Keratinocyte (primary cell): ENCODE results near the gene S100A12. TPM values are rescaled to one million over a fixed set of nuclear protein-coding genes. Genes with fewer than 3 reads are reported as not detected.

ENCODE experiments used
- DNase-seq: peaks from one replicate; pipeline ENCODE4 v3.0.0-alpha.2; 2011; ENCODE audit warnings: low read depth, missing footprints, low spot score
- FAIRE-seq: peaks from 2 replicates; lab custom pipeline; 2011; peaks lifted over from hg19 to GRCh38; lab: Jason Lieb, UNC
- H2AFZ ChIP-seq: 2 replicates; pipeline ENCODE4 v1.6.0; 2012; ENCODE audit warnings: low read length, control low read depth, inconsistent platforms; ENCODE audit not compliant: control insufficient read depth
- H3K27ac ChIP-seq: 2 replicates; pipeline ENCODE4 v1.5.1; 2011; ENCODE audit warnings: low read length; ENCODE audit not compliant: control insufficient read depth, insufficient read depth
- H3K27me3 ChIP-seq: 3 replicates; pipeline ENCODE4 v1.6.0; 2011; ENCODE audit warnings: low read length; ENCODE audit not compliant: control insufficient read depth, insufficient read depth; ENCODE audit errors: extremely low read depth
- H3K36me3 ChIP-seq, 2 experiments: 2 replicates in 1 of 2; 3 replicates in 1 of 2; pipeline ENCODE4 v1.5.1; 2011; ENCODE audit warnings: low read length in 2 of 2, mild to moderate bottlenecking in 1 of 2; ENCODE audit not compliant: control insufficient read depth in 2 of 2, insufficient read depth in 2 of 2; ENCODE audit errors: extremely low read depth in 1 of 2
- H3K4me1 ChIP-seq: 3 replicates; pipeline ENCODE4 v1.5.1; 2011; ENCODE audit warnings: low read length; ENCODE audit not compliant: control insufficient read depth, insufficient read depth; ENCODE audit errors: extremely low read depth
- H3K4me2 ChIP-seq: 3 replicates; pipeline ENCODE4 v1.6.0; 2011; ENCODE audit warnings: low read depth, low read length; ENCODE audit not compliant: control insufficient read depth, insufficient read depth; ENCODE audit errors: extremely low read depth
- H3K4me3 ChIP-seq, 3 experiments: fragments of 200-600 bp in 1 of 3; sonication (generic) in 1 of 3; 2 replicates in 2 of 3; 3 replicates in 1 of 3; pipeline ENCODE4 v1.5.1; 2011 to 2016; ENCODE audit warnings: low read length in 3 of 3, mild to moderate bottlenecking in 3 of 3, control low read depth in 2 of 3, inconsistent platforms in 1 of 3, low read depth in 1 of 3, mixed read lengths in 1 of 3, mixed run types in 1 of 3, moderate library complexity in 1 of 3; ENCODE audit not compliant: control insufficient read depth in 2 of 3, insufficient read depth in 2 of 3; ENCODE audit errors: extremely low read depth in 1 of 3
- H3K79me2 ChIP-seq: 2 replicates; pipeline ENCODE4 v1.6.0; 2012; ENCODE audit warnings: low read length; ENCODE audit not compliant: control insufficient read depth, insufficient read depth
- H3K9ac ChIP-seq: 3 replicates; pipeline ENCODE4 v1.6.0; 2011; ENCODE audit warnings: low read length; ENCODE audit not compliant: control insufficient read depth, insufficient read depth; ENCODE audit errors: extremely low read depth
- H3K9me1 ChIP-seq: 3 replicates; pipeline ENCODE4 v1.6.0; 2011; ENCODE audit warnings: low read length; ENCODE audit not compliant: control insufficient read depth, insufficient read depth; ENCODE audit errors: extremely low read depth
- H3K9me3 ChIP-seq: 2 replicates; pipeline ENCODE4 v1.5.1; 2012; ENCODE audit warnings: low read depth, low read length; ENCODE audit not compliant: control insufficient read depth
- H4K20me1 ChIP-seq: 3 replicates; pipeline ENCODE4 v1.6.0; 2011; ENCODE audit warnings: low read length; ENCODE audit not compliant: control insufficient read depth, insufficient read depth; ENCODE audit errors: extremely low read depth
- CTCF ChIP-seq, 3 experiments: IDR thresholded peaks in 1 of 3; conservative IDR thresholded peaks in 1 of 3; optimal IDR thresholded peaks in 1 of 3; 2 replicates in 2 of 3; 3 replicates in 1 of 3; pipeline versions ENCODE3 to v1.5.1; 2011; ENCODE audit warnings: low read length in 3 of 3, mild to moderate bottlenecking in 3 of 3, moderate library complexity in 2 of 3, control low read depth in 1 of 3, inconsistent platforms in 1 of 3; ENCODE audit not compliant: insufficient read depth in 2 of 3; ENCODE audit errors: extremely low read depth in 1 of 3
- EZH2 ChIP-seq: IDR thresholded peaks from one replicate; pipeline ENCODE4 v1.6.1; 2012; ENCODE audit warnings: inconsistent platforms, mild to moderate bottlenecking, low read length, moderate library complexity
- dilution Hi-C: fragments of 300-500 bp; cut with MboI; formaldehyde crosslinking; loops from one replicate; pipeline ENCODE4 v1.7.0; 2020; ENCODE audit warnings: low sequenced_read_pairs; ENCODE audit not compliant: extremely low pct_ligation_motif_present
- polyA plus RNA-seq, 5 experiments: library from polyadenylated mRNA; depleted of rRNA in 3 of 5; stranded (reverse) in 3 of 5; stranded (forward) in 1 of 5; unstranded in 1 of 5; fragments of >200 nt; gene quantifications; 1 replicate in 1 of 5; 2 replicates in 3 of 5; 3 replicates in 1 of 5; pipeline versions ENCODE4 v1.2.1 to v1.2.3, GENCODE V29; 2011 to 2012; ENCODE audit warnings: missing spikeins in 2 of 5, low read depth in 1 of 5, low replicate concordance in 1 of 5

Gene S100A12
- polyA plus RNA-seq, 1 donor (not counting 4 experiments of a cell fraction or from before 2014, with no cell fraction given) = 1.5 TPM

- no peak for DNase-seq
- dilution Hi-C loops = loop anchor here (10.0 kb wide), 1 partner anchor 47 kb away; the partner anchor contains the start of gene S100A9
- H3K4me1 ChIP-seq = no peaks in the 10 kb centered on the region
- TF ChIP-seq EZH2 (no peak), CTCF (optimal IDR thresholded peaks at IDR 0.05 in 1 of 3, IDR thresholded peaks at IDR 0.05 in 1 of 3, conservative IDR thresholded peaks at IDR 0.05 in 1 of 3; ENCODE audit: extremely low read depth in 1 of 3, insufficient read depth in 2 of 3, low read length in 3 of 3) (no peak)
- no peak for FAIRE-seq
- H2AFZ ChIP-seq = no peak overlapping the region
- H3K4me2 ChIP-seq = no peak overlapping the region
- H3K27ac ChIP-seq = no peak overlapping the region
- H3K36me3 ChIP-seq = no peaks in the 10 kb centered on the region
- no peak overlapping the region for H3K4me3 ChIP-seq
- no peak overlapping the region for H3K9ac ChIP-seq
- H3K79me2 ChIP-seq = no peaks in the 10 kb centered on the region
- no peaks in the 10 kb centered on the region for H4K20me1 ChIP-seq
- H3K9me3 ChIP-seq = no peaks in the 10 kb centered on the region
- peaks cover 26% of the 10 kb centered on the region for H3K27me3 ChIP-seq
- no peaks in the 10 kb centered on the region for H3K9me1 ChIP-seq
Observed at GRCh38 chr1:153402226-153402625, 26.8 kb upstream of the S100A12 start.

DNA sequence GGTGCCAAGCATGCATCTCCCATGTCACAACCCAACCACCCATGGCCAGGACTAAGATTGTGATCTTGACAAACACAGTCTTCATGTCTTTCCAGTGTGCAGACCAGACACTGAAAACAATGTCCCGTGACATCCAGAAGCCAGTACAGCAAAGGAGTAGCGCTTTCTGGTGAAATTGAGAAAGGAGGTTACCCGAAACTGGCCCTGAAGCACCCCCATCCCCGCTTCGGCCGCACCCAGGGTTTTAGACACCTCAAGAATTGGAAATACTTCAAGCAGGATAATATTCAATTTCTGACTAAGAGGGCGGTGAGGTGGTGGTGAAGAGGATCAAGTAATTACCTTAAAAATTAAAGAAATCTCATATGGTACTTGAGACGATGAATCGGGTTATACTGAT is 26.0 kb upstream of the S100A12 start:
- Histone ChIP-seq H3K27me3 (peaks cover 21% of the 10 kb centered on the region), H4K20me1 (no peaks in the 10 kb centered on the region), H2AFZ (no peak overlapping the region), H3K9ac (no peak overlapping the region), H3K9me1 (no peaks in the 10 kb centered on the region), H3K79me2 (no peaks in the 10 kb centered on the region), H3K4me3 (no peak overlapping the region), H3K27ac (no peak overlapping the region), H3K4me2 (no peak overlapping the region), H3K9me3 (no peaks in the 10 kb centered on the region), H3K4me1 (no peaks in the 10 kb centered on the region), H3K36me3 (no peaks in the 10 kb centered on the region)
- FAIRE-seq (no peak), DNase-seq (no peak)
- dilution Hi-C loops = loop anchor here (10.0 kb wide), 1 partner anchor 47 kb away; the partner anchor contains the start of gene S100A9
- TF ChIP-seq EZH2 (no peak), CTCF (optimal IDR thresholded peaks at IDR 0.05 in 1 of 3, IDR thresholded peaks at IDR 0.05 in 1 of 3, conservative IDR thresholded peaks at IDR 0.05 in 1 of 3; ENCODE audit: extremely low read depth in 1 of 3, insufficient read depth in 2 of 3, low read length in 3 of 3) (no peak)
